ENCODE results near the gene FIGN. TPM values are rescaled to one million over a fixed set of nuclear protein-coding genes. Genes with fewer than 3 reads are reported as not detected.

FIGN gene
- total RNA-seq, 4 donors from 2014 or later = 1.8 to 3.1 (median 2.8) TPM

- TF ChIP-seq, protein P1, sequence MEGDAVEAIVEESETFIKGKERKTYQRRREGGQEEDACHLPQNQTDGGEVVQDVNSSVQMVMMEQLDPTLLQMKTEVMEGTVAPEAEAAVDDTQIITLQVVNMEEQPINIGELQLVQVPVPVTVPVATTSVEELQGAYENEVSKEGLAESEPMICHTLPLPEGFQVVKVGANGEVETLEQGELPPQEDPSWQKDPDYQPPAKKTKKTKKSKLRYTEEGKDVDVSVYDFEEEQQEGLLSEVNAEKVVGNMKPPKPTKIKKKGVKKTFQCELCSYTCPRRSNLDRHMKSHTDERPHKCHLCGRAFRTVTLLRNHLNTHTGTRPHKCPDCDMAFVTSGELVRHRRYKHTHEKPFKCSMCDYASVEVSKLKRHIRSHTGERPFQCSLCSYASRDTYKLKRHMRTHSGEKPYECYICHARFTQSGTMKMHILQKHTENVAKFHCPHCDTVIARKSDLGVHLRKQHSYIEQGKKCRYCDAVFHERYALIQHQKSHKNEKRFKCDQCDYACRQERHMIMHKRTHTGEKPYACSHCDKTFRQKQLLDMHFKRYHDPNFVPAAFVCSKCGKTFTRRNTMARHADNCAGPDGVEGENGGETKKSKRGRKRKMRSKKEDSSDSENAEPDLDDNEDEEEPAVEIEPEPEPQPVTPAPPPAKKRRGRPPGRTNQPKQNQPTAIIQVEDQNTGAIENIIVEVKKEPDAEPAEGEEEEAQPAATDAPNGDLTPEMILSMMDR (IDR thresholded peaks at IDR 0.05) = no peak
- no peak for TF ChIP-seq POLR2A (IDR thresholded peaks at IDR 0.05)
- H3K4me3 ChIP-seq (replicated peaks in 1 of 3) = no peak overlapping the region
- H3K27me3 ChIP-seq = no peaks in the 10 kb centered on the region
- H3K36me3 ChIP-seq = no peaks in the 10 kb centered on the region
- intact Hi-C loops (cut with DNase I) = no loop called here
- H3K9me3 ChIP-seq = no peaks in the 10 kb centered on the region
- H3K4me1 ChIP-seq = no peaks in the 10 kb centered on the region
- DNase-seq = no peak
- WGBS, 2 donors = 86 to 91% methylated on average over 2 of the region's 2 CpGs
- no peak overlapping the region for H3K27ac ChIP-seq
Observed at GRCh38 chr2:163755366-163755765, 19.6 kb upstream of the FIGN start.

DNA sequence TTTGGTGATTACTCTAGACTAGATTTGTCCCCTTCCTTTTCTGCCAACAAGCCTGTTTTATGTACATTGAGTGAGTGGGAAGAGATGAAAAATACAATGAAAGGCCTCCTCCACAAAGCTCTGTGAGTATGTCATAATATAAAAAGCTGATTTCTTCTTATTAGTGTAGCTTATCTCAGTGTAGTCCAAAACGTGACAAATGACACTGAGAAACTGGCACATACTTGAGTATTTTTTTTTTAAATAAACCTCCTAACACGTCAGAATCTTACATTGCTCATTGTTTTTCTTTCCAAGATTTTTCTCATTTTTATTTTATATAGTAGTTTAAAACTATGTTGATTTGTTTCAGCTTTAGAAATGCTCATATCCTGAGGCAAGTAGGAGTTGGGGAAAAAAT, 17.9 kb upstream of the FIGN start:
- no peak for DNase-seq
- Histone ChIP-seq H3K4me1 (no peaks in the 10 kb centered on the region), H3K36me3 (no peaks in the 10 kb centered on the region), H3K4me3 (replicated peaks in 1 of 3) (no peak overlapping the region), H3K27me3 (no peaks in the 10 kb centered on the region), H3K27ac (no peak overlapping the region), H3K9me3 (no peaks in the 10 kb centered on the region)
- TF ChIP-seq POLR2A (IDR thresholded peaks at IDR 0.05) = no peak
- TF ChIP-seq, protein P1 (IDR thresholded peaks at IDR 0.05) = no peak
- intact Hi-C loops (cut with DNase I) = no loop called here
- WGBS, 2 donors = 64 to 71% methylated on average over 2 of the region's 2 CpGs

- DNase-seq = no peak
- WGBS, 2 donors = 81 to 87% methylated on average over 5 of the region's 5 CpGs
- no peak for TF ChIP-seq POLR2A (IDR thresholded peaks at IDR 0.05)
- TF ChIP-seq, protein P1 (IDR thresholded peaks at IDR 0.05) = no peak
- no peaks in the 10 kb centered on the region for H3K4me1 ChIP-seq
- H3K36me3 ChIP-seq = no peaks in the 10 kb centered on the region
- intact Hi-C loops (cut with DNase I) = no loop called here
- H3K9me3 ChIP-seq = no peaks in the 10 kb centered on the region
- no peak overlapping the region for H3K4me3 ChIP-seq (replicated peaks in 1 of 3)
- H3K27ac ChIP-seq = no peak overlapping the region
- no peaks in the 10 kb centered on the region for H3K27me3 ChIP-seq
Observed at GRCh38 chr2:163752267-163752666, 16.5 kb upstream of the FIGN start.

- Histone ChIP-seq H3K4me1 (no peaks in the 10 kb centered on the region), H3K9me3 (no peaks in the 10 kb centered on the region), H3K36me3 (no peaks in the 10 kb centered on the region), H3K27ac (no peak overlapping the region), H3K4me3 (replicated peaks in 1 of 3) (no peak overlapping the region), H3K27me3 (no peaks in the 10 kb centered on the region)
- no peak for DNase-seq
- intact Hi-C loops (cut with DNase I) = no loop called here
- TF ChIP-seq, protein P1 (IDR thresholded peaks at IDR 0.05) = no peak
Observed at GRCh38 chr2:163751696-163752095, 15.9 kb upstream of the FIGN start.

DNA sequence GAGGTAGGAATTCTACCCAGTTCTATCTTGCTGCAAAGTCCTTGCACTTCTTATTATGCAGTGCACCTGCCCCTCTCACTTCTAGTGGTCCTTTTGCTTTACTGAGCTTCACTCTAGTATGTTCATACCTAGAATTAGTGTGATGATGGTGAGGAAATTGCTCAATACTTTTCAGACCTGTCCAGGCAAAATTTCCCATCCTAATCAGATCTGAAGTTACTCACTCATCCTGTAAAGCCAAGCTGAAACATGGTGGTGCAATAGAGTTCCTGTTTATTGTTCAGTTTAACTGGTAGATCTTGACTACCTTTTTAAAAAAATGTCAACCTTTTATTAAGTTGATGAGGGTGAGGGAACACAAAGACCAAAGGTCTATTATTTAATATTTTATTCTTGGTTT, 12.6 kb upstream of the FIGN start:
- intact Hi-C loops (cut with DNase I) = no loop called here
- no peaks in the 10 kb centered on the region for H3K9me3 ChIP-seq
- no peak overlapping the region for H3K4me3 ChIP-seq (replicated peaks in 1 of 3)
- TF ChIP-seq POLR2A (IDR thresholded peaks at IDR 0.05) = no peak
- TF ChIP-seq, protein P1 (IDR thresholded peaks at IDR 0.05) = no peak
- no peaks in the 10 kb centered on the region for H3K27me3 ChIP-seq
- H3K36me3 ChIP-seq = no peaks in the 10 kb centered on the region
- no peaks in the 10 kb centered on the region for H3K4me1 ChIP-seq
- no peak overlapping the region for H3K27ac ChIP-seq
- no peak for DNase-seq
